ENCODE data around the gene XPO6.
A peak's percentile ranks its signal among the peaks of the same experiment; 100 is the strongest.

XPO6 gene

DNA sequence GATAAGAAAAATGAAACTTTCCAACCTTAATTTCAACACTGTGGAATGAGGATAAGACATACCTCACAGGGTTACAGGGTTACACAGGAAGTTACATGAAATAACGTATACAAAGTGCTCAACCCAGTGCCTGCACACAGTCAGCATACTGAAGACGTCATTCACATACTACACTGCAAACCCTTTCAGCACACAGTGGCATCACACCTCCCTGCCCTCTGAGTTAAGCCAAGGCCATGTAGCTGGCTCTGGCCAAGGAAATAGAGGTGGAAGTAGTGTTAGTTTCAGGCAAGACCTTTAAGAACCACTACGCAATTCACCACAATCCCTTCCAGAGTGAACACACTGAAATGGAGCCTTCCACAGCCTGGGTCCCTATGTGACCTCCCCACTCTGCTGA lies 101.7 kb downstream of the XPO6 start:
- DNase-seq: peak; percentile 71 to 85 (median 72)

DNA sequence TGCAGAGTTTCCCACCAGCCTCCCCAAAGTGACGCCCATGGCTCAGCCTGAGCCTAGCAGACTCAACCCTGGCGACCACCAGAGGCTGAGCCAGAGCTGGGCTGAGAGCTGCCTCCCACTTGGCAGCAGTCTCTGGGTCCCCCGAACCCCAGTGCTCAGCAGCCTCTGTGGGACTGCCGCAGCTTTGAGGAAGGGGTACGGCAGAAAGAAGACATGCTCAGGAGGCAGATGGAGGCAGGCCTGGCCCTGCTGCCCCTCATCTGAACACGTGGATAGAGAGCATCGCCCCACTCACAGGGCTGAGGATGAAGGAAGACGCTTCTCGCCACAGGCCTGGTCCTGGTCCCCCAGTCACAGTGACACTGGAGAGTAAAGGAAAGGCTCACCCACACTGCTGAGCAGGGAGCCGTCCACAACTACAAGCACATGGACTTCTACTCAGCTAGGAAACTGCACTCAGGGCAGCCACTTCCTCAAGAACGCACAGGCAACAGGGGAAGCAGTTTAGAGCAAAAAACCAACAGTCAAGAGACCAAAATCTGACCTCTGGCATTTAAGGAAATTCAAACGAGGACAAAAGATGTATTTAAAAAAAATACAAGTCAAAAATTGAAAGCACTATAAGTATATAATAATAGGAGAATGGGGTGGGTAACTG lies 103.0 kb downstream of the XPO6 start:
- peak; percentile 63 to 85 (median 80) for DNase-seq

- no peak for DNase-seq
These were observed 104.5 kb downstream of the XPO6 start for GRCh38 chr16:28107232-28107631.

- DNase-seq: peak in 3 of 4 experiments; percentile 27 to 65 (median 35)
These were observed 105.1 kb downstream of the XPO6 start for GRCh38 chr16:28106467-28107215.

DNA sequence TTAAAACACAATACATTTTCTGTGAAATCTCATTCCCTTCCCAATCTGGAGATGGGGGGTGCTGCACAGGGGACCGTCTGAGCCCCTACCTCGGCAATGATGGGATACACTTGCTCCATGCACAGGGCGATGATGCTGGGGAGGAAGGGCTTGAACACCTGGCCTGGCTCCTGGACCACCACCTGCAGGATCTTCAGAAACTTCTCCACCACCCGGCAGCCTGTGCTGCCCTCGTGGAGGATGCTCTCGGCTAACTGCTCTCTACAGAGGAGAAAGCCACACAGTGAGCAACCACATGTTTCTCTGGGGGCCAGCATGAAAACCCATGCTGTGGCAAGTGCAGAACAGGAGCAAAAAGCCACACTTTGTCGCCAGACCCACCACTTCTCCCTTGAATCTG lies 105.8 kb downstream of the XPO6 start:
- DNase-seq: no peak

- DNase-seq: no peak
These were observed 106.5 kb downstream of the XPO6 start for GRCh38 chr16:28105297-28105696.

DNA sequence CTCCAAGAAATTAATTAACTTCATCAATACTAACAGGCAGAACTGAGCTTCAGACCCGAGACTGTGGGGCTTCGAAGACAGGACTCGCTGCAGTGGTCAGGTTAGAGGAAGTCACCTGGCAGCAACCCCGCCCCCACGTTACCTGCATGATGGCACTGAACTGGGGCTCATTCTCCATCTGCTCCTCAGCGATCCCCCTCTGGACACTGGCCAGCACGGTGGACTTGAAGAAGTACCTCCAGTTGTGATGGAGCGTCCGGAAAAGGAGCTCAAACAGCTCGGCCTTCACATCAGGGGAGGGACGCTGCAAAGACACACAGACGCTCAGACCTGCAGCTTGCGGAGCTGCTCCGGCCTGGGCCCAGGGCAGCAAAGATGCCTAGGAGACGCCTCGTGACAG lies 107.4 kb downstream of the XPO6 start:
- DNase-seq: no peak

DNA sequence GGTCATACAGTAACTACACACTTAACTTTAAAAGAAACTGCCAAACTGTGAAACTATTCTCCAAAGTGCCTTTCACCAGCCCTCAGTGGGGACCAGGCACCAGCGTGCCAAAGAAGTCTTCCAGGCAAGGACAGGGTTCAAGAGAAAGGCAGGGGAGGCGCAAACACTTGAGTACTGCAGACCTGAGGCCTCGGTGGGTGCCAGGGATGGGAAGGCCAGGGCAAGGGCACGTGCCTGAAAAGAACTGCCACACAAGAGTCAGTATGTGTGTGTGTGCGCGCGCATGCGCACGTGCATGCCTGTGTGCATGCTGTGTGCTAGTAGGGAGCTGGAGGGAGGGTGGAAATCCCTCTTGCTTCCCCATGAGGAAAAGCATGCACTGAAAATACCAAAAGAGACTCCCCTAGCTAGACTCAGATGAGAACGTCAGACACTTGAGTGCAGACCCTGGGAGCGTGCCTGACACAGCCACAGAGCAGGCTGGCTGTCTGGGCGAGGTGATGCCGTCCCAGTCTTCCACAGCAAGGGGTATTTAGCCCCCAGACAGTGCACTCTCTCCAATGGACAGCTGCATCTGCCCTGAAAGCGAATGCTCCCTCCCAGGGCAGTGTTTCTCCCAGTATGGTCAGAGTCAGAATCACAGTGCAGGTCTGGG lies 108.1 kb downstream of the XPO6 start:
- no peak for DNase-seq

DNA sequence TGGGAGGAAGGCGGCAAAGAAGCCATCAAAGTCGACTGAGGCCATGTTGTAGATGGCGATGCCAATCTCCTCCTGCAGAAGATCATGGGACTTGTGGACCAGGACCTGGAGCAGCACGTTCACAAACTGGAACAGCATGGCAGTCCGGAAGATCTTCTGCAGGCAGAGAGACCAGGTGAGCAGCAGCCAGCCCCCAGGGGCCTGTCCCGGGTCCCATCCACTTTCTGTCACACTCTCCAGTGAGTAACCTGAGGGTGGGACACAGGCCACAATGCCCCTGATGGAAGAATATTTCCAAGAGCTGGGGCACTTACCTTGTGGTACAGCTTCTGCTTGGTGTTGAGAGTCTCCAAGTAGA lies 110.3 kb downstream of the XPO6 start:
- DNase-seq: no peak

DNA sequence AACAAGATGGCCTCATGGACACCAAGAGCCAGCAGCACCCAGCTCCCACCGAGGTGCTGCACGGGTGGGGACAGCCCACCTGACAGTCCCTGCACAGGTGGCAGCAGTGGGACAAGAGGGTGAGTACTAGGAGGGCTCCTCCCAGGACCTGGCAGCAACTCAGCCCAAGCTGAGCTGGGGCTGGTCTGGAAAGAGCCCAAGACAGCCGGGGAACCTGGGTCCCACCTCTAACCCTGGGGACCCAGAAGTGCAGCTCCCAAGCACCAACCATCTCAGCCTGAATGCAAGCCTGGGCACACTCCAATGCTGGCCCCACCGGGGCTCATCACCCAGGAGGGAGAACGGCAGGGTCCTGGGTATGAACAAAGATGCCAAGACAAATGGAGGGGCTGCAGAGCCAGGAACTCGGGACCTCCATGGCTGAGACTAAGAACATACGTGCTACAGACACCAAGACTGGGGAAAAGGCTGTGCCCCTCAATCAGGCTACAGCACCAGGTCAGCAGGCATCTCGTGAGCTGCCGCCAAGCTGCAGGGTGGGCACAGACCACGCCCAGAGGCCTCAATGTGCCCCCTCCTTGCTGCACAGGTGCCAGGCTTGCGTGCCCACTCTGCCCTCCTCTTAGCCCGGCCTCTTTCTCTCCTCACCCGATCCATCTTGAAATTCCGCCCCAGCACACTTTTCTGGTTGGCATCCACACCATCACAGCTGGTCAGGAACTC lies 110.8 kb downstream of the XPO6 start:
- DNase-seq: no peak

GRCh38 chr16:28098959-28099945 lies 112.5 kb downstream of the XPO6 start:
- no peak for DNase-seq

DNA sequence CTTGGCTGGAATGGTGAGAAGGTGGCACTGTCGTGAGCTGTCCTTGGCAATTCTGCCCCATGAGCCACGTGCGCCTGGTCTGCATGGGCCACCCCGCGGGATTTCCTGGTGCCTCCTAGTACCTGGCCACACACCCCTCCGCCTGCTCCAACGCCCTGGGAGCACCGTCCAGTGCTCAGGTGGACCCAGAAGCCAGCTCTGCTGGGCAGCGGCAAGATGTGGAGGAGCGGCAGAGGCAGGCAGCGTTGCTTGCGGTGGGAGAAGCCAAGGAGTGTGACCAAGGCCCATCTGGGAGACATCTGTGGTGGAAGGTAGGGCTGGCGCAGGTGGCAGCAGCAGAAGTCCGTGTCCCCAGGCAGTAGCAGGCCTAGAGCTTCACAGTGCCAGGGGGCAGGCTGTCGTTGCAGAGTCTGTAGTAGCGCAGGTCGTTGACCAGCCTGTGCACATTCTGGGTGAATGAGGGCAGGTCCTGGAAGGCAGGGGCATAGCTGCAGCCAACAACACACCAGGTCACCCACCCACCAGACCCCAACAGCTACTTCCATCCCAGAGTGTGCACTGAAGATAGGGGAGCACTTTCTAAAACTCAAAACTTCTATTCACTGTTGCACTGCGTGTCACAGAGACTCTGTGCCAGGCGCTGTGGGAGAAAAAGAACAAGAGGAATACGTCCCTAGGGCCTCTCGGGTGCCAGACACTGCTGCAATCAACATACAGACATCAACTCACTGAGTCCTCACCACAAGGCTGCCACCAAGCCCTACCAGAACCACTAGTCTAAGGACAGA lies 113.4 kb downstream of the XPO6 start:
- DNase-seq: no peak

GRCh38 chr16:28096983-28097899 lies 114.5 kb downstream of the XPO6 start:
- no peak for DNase-seq

GRCh38 chr16:28093385-28093725 lies 118.4 kb downstream of the XPO6 start:
- DNase-seq: no peak

DNA sequence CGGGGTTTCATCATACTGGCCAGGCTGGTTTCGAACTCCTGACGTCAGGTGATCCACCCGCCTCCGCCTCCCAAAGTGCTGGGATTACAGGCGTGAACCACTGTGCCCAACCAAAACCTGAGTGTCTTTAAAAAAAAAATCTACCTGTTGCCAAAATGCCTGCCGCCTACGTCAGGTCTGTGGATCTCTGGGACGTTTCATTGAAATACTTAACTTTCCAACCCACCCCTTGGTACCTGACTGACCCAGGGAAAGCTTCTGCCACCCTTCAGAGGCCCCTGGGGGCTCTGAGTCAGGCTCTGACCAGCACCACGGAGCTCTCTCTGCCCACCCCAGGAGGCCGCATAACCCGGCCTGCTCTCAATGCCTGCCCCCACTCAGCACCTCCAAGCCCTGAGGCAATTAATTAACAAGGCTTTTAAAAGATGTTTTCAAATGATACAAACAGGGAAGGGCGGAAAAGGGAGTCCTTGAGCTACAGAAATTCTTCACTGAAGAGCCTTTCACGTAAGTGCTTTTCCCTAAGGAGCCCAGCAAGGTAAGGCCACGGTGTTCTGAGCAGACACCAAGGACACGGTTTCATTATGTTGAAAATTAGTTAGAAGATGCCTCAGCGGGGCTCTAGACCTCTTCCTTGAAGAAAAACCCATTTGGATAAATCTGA lies 118.9 kb downstream of the XPO6 start:
- DNase-seq: no peak

GRCh38 chr16:28091656-28092055 lies 120.1 kb downstream of the XPO6 start:
- no peak for DNase-seq

- no peak for DNase-seq
These were observed 121.0 kb downstream of the XPO6 start for GRCh38 chr16:28090646-28091377.

GRCh38 chr16:28089992-28090365 lies 121.8 kb downstream of the XPO6 start:
- no peak for DNase-seq

Measured in suppressor macrophage (primary cell).